Measurements from ENCODE around the gene ICAM3. TPM values are rescaled to one million over a fixed set of nuclear protein-coding genes. Genes with fewer than 3 reads are reported as not detected.

The ICAM3 gene
- total RNA-seq, 1 donor from 2014 or later: 38.6 TPM

GRCh38 chr19:10293637-10294367 lies 45.6 kb downstream of the ICAM3 start:
- no peak for DNase-seq (ENCODE audit: low spot score)
- no peak for ATAC-seq

- DNase-seq (ENCODE audit: low spot score) (no peak), ATAC-seq (no peak)
Measured at GRCh38 chr19:10292789-10293636, 46.4 kb downstream of the ICAM3 start.

GRCh38 chr19:10292206-10292788 lies 47.1 kb downstream of the ICAM3 start:
- DNase-seq (ENCODE audit: low spot score): peak; percentile 72

GRCh38 chr19:10291554-10292205 lies 47.7 kb downstream of the ICAM3 start:
- DNase-seq (ENCODE audit: low spot score) (no peak), ATAC-seq (peak; percentile 12)

More at GRCh38 chr19:10292206-10292788, 47.1 kb downstream of the ICAM3 start:
- peak; percentile 71 for ATAC-seq

GRCh38 chr19:10290876-10291553 lies 48.4 kb downstream of the ICAM3 start:
- no peak for DNase-seq (ENCODE audit: low spot score)
- ATAC-seq: peak; percentile 47

DNA sequence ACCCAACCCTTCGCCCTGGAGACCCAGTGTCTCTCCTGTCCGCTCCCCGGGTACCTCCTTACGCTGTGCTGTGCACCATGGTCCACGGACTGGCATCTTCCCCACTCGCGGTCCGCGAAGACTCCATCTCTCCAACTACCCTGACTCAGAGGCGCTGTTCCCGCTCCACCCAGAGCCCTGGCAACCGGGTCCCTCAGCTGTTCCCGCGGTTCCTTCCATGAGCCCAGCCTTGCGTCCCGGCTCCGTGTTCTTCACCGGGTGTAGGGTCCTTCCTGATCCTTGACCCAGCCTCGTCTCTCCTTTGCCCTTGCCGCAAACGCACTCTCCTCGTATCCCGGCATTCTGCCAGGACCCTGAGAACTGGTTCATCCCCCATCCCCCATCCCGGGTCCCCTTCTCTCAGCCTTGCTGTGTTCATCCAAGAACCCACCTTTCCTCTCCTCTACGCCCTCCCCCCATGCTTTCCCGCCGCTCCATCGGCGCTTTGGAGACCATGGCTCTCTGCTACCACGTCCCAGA lies 49.0 kb downstream of the ICAM3 start:
- no peak for DNase-seq (ENCODE audit: low spot score)
- no peak for ATAC-seq

- DNase-seq (ENCODE audit: low spot score): no peak
- no peak for ATAC-seq
Measured at GRCh38 chr19:10289836-10290356, 49.5 kb downstream of the ICAM3 start, which contains the start of gene ICAM5. TSS of gene ICAM5 (plus strand) at chr19:10289952. CDS start at chr19:10290044, 92 bp downstream.

- no peak for ATAC-seq
Measured at GRCh38 chr19:10289167-10289835, 50.1 kb downstream of the ICAM3 start.

DNA sequence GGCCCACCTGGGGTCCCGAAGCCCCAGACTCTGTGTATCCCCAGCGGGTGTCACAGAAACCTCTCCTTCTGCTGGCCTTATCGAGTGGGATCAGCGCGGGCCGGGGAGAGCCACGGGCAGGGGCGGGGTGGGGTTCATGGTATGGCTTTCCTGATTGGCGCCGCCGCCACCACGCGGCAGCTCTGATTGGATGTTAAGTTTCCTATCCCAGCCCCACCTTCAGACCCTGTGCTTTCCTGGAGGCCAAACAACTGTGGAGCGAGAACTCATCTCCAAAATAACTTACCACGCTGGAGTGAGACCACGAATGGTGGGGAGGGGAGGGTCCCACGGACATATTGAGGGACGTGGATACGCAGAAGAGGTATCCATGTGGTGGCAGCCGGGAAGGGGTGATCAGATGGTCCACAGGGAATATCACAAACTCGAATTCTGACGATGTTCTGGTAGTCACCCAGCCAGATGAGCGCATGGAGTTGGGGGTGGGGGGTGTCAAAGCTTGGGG lies 50.7 kb downstream of the ICAM3 start:
- no peak for DNase-seq (ENCODE audit: low spot score)
- ATAC-seq: no peak

More at GRCh38 chr19:10289167-10289835, 50.1 kb downstream of the ICAM3 start:
- no peak for DNase-seq (ENCODE audit: low spot score)

DNA sequence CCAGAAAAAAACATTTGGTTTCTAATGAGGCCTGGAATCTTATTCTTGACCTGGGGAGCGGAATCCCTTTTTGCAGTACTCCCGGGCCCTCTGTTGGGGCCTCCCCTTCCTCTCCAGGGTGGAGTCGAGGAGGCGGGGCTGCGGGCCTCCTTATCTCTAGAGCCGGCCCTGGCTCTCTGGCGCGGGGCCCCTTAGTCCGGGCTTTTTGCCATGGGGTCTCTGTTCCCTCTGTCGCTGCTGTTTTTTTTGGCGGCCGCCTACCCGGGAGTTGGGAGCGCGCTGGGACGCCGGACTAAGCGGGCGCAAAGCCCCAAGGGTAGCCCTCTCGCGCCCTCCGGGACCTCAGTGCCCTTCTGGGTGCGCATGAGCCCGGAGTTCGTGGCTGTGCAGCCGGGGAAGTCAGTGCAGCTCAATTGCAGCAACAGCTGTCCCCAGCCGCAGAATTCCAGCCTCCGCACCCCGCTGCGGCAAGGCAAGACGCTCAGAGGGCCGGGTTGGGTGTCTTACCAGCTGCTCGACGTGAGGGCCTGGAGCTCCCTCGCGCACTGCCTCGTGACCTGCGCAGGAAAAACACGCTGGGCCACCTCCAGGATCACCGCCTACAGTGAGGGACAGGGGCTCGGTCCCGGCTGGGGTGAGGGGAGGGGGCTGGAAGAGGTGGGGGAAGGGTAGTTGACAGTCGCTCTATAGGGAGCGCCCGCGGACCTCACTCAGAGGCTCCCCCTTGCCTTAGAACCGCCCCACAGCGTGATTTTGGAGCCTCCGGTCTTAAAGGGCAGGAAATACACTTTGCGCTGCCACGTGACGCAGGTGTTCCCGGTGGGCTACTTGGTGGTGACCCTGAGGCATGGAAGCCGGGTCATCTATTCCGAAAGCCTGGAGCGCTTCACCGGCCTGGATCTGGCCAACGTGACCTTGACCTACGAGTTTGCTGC lies 52.4 kb downstream of the ICAM3 start, which contains the start of gene ICAM4:
ICAM4 (plus strand) TSS at position 153 of the 935 bp plus-strand sequence; CDS start at position 211, 58 bp downstream.
- peak; percentile 56 for ATAC-seq
- DNase-seq (ENCODE audit: low spot score): peak; percentile 71

GRCh38 chr19:10285393-10285792 lies 54.0 kb downstream of the ICAM3 start:
- DNase-seq (ENCODE audit: low spot score): no peak
- ATAC-seq: no peak

GRCh38 chr19:10284960-10285278 lies 54.5 kb downstream of the ICAM3 start:
- ATAC-seq: no peak
- DNase-seq (ENCODE audit: low spot score): no peak

GRCh38 chr19:10284065-10284959 lies 55.1 kb downstream of the ICAM3 start:
- no peak for DNase-seq (ENCODE audit: low spot score)
- no peak for ATAC-seq

Data from left lobe of liver (tissue), 2 donors.